A549 (cell line): Measurements from ENCODE around the gene UMODL1.

ENCODE experiments used
- CHD2 ChIP-seq: fragments of 150-350 bp; IDR thresholded peaks from 2 replicates; pipeline ENCODE4 v1.6.1; 2014; ENCODE audit warnings: low read length; ENCODE audit not compliant: partially characterized antibody
- EP300 ChIP-seq, 2 experiments: fragments of >200 bp; sonication (Bioruptor Twin); formaldehyde crosslinking; IDR thresholded peaks; 2 replicates in 1 of 2; 3 replicates in 1 of 2; pipeline ENCODE4 v1.6.1; 2016 to 2017
- HDAC2 ChIP-seq: fragments of 200-600 bp; sonication (generic); IDR thresholded peaks from 2 replicates; pipeline ENCODE4 v1.6.1; 2016
- JUN ChIP-seq, 2 experiments: fragments of >200 bp; sonication (Bioruptor Twin); formaldehyde crosslinking; IDR thresholded peaks; 2 replicates in 1 of 2; 3 replicates in 1 of 2; pipeline ENCODE4 v1.6.1; 2016 to 2017
- JUNB ChIP-seq: fragments of >200 bp; sonication (Bioruptor Twin); formaldehyde crosslinking; IDR thresholded peaks from 2 replicates; pipeline ENCODE4 v1.6.1; 2016
- PHF8 ChIP-seq: fragments of 200-600 bp; sonication (generic); IDR thresholded peaks from 2 replicates; pipeline ENCODE4 v1.6.1; 2016; ENCODE audit warnings: low read depth, mild to moderate bottlenecking, antibody characterized with exemption, moderate library complexity, borderline replicate concordance
- POLR2A ChIP-seq: IDR thresholded peaks from 2 replicates; pipeline ENCODE4 v1.6.1; 2012; ENCODE audit warnings: mild to moderate bottlenecking, low read length
- RAD21 ChIP-seq, 2 experiments: fragments of >200 bp in 1 of 2; sonication (Bioruptor Twin) in 1 of 2; formaldehyde crosslinking in 1 of 2; IDR thresholded peaks in 1 of 2; conservative IDR thresholded peaks in 1 of 2; 2 replicates in 1 of 2; 3 replicates in 1 of 2; pipeline ENCODE4 v1.6.1; 2012 to 2018; ENCODE audit warnings: inconsistent platforms in 1 of 2
- RNF2 ChIP-seq: fragments of 200-600 bp; sonication (generic); IDR thresholded peaks from 2 replicates; pipeline ENCODE4 v1.6.1; 2016; ENCODE audit warnings: low read depth, mild to moderate bottlenecking, antibody characterized with exemption, moderate library complexity, borderline replicate concordance
- SREBF2 ChIP-seq: fragments of 450-650 bp; IDR thresholded peaks from 2 replicates; pipeline ENCODE4 v1.6.1; 2014; ENCODE audit warnings: mild to moderate bottlenecking, moderate library complexity
- TF ChIP-seq, protein P1 (sequence below): fragments of >200 bp; sonication (Bioruptor Twin); formaldehyde crosslinking; IDR thresholded peaks from 3 replicates; pipeline ENCODE4 v1.5.1; 2016
- TF ChIP-seq, protein P2 (sequence below): fragments of 450-650 bp; IDR thresholded peaks from 2 replicates; pipeline ENCODE4 v1.6.1; 2014; ENCODE audit warnings: antibody characterized with exemption

DNA sequence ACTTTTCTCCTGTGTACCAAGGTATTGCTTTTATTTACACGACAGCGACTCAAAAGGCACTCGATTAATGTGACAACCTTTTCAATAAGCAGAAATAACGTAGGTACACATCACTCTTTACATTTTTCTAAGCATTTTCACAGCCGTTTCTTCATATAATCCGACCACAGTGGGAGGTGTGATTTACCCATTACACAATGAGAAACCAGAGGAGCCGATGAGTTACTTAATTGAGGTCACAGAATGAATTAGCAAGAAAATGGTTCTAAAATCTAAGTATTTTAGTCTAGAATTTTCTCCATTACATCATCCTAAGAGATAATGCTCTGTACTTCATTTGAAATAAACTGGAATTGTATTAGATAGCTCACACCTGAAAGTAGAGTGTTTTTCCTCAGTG lies 71.5 kb downstream of the UMODL1 start:
- TF ChIP-seq HDAC2: no peak
- TF ChIP-seq, protein P1, sequence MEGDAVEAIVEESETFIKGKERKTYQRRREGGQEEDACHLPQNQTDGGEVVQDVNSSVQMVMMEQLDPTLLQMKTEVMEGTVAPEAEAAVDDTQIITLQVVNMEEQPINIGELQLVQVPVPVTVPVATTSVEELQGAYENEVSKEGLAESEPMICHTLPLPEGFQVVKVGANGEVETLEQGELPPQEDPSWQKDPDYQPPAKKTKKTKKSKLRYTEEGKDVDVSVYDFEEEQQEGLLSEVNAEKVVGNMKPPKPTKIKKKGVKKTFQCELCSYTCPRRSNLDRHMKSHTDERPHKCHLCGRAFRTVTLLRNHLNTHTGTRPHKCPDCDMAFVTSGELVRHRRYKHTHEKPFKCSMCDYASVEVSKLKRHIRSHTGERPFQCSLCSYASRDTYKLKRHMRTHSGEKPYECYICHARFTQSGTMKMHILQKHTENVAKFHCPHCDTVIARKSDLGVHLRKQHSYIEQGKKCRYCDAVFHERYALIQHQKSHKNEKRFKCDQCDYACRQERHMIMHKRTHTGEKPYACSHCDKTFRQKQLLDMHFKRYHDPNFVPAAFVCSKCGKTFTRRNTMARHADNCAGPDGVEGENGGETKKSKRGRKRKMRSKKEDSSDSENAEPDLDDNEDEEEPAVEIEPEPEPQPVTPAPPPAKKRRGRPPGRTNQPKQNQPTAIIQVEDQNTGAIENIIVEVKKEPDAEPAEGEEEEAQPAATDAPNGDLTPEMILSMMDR: no peak
- no peak for TF ChIP-seq JUN (IDR thresholded peaks at IDR 0.05)
- no peak for TF ChIP-seq PHF8
- TF ChIP-seq SREBF2: no peak
- TF ChIP-seq RNF2: no peak
- no peak for TF ChIP-seq POLR2A
- TF ChIP-seq JUNB: no peak
- TF ChIP-seq RAD21 (conservative IDR thresholded peaks at IDR 0.05 in 1 of 2, IDR thresholded peaks at IDR 0.05 in 1 of 2): no peak
- TF ChIP-seq CHD2: no peak
- TF ChIP-seq, protein P2, sequence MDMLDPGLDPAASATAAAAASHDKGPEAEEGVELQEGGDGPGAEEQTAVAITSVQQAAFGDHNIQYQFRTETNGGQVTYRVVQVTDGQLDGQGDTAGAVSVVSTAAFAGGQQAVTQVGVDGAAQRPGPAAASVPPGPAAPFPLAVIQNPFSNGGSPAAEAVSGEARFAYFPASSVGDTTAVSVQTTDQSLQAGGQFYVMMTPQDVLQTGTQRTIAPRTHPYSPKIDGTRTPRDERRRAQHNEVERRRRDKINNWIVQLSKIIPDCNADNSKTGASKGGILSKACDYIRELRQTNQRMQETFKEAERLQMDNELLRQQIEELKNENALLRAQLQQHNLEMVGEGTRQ: no peak
- TF ChIP-seq EP300 (IDR thresholded peaks at IDR 0.05): no peak
